Measurements from ENCODE around the gene PAX4.

The PAX4 gene

DNA sequence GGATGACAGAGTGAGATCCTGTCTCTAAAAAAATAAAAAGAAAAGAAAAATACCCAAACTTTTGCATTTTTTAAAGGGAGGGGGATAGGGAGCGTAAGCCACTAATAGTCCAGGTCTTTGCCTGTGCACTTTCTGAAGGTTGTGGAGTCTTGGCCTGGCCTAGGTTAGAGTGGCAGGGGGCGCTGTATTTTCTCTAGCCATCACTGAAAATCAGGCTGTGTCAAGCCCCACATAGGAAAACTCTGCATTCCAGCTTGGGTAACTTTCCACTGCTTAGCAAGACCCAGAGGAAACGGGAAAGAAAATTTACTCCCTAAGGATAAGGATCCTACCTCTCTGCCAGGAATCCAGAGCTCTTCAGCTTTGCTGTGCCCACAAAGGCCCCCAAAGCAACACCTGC lies 10.5 kb upstream of the PAX4 start:
- no peak for DNase-seq (ENCODE audit: low spot score)

DNA sequence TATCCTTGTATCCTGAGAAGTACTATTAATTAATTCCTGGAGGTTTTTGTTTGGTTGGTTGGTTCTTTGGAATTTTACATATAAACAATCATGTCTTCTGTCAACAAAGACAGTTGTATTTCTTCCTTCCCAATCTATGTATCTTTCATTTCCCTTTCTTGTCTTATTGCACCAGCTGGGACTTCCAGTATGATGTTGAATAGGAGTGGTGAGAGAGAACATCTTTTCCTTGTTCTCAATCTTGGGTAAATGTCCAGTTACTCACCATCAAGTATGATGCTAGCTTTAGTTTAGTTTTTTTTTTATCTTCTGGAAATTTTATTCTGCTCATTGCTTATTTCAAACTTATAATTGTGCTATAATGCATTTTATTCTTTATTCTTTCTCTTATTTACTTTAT lies 7.4 kb upstream of the PAX4 start:
- DNase-seq (ENCODE audit: low spot score), result no peak

DNA sequence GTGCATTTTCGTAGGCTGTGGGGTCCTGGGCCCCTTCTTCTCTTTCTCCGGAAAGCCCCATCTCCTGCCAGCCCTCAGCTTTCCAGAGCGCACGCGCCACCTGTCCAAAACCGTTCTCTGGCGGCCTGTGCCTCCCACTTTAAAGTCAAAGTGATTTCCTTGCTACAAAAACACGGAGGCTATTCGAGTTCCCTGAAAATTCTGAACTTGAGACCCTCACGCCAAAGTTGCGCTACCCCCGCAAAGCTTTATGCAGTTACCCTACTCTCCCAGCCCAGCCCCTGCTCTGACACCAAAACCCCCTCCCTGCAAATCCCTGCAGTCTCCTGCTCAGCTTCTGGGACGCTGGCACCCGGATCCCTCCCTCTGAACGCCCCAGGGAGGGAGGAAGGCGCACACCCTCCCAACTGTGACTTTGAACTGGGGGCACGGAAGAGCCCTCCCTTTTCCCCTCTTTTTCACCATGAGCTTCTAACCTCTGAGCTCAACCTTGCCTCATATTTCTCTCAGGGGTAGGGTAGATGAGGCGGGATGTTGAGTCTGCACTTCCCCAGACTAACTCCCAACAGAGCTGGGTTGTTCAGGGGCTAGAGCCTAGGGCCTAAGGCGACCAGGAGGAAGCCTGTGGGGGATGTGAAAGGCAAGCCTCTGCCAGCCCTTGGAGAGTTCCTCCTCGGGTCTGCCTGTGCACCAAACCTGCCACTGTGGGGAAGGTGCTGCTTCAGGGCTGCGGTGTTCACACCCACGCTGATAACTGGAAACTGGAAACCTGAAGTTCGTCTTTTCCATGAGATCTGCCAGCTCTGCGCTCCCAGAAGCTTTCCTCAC lies 2.7 kb upstream of the PAX4 start:
- DNase-seq (ENCODE audit: low spot score), result no peak

DNA sequence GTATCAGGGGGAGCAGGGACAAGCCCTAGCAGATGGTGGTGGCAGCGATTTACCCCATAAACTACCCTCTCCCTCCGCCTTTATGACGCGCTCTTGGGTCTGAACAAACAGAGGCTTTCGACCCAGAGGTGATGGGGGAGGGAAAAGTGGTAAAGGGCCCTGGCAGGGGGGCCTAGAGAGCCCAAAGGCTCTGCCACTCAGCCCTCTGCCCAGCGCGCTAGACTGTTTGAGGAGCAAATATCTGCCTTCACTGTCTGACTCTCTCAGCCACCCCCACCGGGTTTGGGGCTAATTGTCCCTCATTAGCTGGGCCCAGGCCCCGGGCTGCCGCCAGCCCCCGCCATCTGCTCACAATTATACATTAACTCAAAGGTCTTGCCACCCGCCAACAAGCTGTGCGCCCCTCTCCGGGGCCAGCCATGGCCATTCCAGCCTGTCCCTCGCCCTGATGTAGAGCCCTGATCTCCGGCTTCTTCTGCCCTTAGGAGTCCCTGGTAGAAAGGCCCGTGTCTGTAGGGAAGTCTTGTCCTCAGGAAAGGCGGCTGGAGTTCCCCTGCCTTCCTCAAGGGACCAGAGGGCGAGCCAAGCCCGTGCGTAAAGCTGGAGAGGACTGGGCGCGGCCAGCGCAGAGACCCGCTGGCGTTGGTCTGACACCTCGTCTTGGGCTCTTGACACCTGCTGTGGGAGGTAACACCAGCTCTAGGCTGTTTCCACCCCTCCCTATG lies 1.9 kb upstream of the PAX4 start:
- no peak for DNase-seq (ENCODE audit: low spot score)

DNA sequence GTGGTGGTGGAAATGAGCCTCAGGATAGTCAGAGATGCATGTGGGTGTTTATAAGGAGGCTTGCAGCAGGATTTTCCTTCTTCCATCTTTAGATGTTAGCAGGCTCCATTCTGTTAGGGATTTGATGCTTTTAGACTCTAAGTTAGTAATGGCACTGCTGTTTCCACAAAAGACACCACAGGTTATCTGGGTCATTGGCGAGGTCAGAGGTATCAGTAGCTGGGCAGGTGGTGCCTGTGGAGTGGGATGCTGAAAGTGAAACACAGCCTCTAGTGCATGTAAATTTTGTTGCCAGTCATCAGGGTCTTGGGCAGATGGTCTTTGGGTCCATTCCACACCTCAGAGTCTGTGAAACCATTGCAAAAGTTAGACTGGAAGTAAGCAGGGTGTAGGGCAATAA lies 833 bp upstream of the PAX4 start:
- DNase-seq (ENCODE audit: low spot score), result no peak

- DNase-seq (ENCODE audit: low spot score), result no peak
Measured at GRCh38 chr7:127616724-127617123, 1.2 kb downstream of the PAX4 start.

- DNase-seq (ENCODE audit: low spot score), result no peak
Measured at GRCh38 chr7:127612263-127612662, 5.7 kb downstream of the PAX4 start.

- no peak for DNase-seq (ENCODE audit: low spot score)
Measured at GRCh38 chr7:127609297-127609696, 8.6 kb downstream of the PAX4 start.

DNA sequence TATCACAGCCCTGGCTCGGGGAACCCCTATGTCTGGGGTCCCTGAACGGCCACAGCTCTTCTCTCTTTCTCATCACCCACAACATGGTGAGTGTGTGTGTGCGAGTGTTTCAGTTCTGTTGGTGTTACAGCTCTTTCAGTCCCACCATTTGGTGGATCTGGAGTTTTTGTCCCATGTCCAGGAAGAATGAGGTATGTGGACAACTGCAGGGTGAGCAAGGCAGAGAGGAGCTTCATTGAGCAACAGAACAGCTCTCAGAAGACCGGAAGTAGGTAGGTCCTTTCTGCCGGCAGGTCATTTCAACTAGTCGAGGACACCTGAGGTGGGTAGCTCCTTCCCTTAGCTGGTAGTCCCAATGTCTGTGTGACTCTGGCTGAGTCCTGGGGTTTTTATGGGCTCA lies 9.5 kb downstream of the PAX4 start:
- no peak for DNase-seq (ENCODE audit: low spot score)

DNA sequence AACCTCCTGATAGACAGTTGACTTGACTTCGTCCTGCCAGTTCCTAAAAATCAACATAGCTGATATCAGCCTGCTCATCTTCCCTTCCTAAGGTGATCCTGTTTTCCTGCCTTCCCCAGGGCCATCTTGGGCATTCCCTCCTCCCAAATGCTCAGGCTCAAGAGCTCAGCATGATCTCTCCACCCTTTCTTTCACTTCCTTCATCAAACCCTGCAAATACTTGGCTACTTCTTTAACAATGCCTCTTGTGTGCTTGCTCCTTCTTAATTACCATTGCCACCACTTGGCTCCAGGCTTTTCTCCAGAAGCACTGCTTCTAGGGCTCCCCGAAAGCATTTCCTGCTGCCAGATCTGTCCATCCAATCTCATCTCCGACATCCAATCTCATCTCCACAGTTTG lies 17.1 kb downstream of the PAX4 start:
- no peak for DNase-seq (ENCODE audit: low spot score)

- no peak for DNase-seq (ENCODE audit: low spot score)
Measured at GRCh38 chr7:127598318-127598717, 19.6 kb downstream of the PAX4 start.

DNA sequence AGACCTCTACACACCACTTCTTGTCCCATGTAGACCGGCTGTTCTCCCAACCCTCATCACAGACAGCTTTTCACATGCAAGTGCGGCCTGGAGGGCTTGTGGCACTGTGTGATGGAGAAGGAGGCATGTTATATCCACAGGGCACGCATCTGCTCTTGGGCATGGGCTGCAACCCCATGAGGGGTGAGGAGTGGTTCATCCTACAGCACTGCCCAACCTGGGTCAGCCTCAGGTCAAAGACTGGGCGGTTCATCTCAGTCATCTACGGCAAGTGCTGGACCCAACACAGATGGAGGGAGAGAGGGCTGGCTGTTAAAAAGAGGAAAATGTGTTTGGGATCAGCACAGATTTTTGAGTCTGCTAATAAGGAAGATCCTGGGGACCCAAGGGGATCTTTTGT lies 22.2 kb downstream of the PAX4 start:
- DNase-seq (ENCODE audit: low spot score), result no peak

DNA sequence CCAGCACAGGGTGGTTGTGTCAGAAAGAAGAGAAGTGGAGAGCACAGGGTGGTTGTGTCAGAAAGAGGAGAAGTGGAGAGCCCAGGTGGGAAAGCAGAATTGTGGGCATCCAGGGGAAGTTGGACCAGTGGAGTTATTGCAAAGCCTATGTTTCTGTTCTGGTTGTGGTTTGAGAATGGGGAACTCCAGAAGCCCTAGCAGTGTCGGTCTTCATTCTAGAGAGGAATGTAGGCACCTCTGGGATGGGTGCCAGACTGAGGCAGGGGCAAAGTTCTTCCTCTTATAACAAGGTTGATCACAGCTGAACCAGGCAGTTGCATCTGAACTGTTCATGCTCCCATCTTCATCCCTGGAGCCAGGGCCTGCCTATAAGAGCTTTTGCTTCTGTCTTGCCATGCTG lies 23.5 kb downstream of the PAX4 start:
- no peak for DNase-seq (ENCODE audit: low spot score)

GRCh38 chr7:127592550-127592949 lies 25.4 kb downstream of the PAX4 start:
- DNase-seq (ENCODE audit: low spot score), result no peak

DNA sequence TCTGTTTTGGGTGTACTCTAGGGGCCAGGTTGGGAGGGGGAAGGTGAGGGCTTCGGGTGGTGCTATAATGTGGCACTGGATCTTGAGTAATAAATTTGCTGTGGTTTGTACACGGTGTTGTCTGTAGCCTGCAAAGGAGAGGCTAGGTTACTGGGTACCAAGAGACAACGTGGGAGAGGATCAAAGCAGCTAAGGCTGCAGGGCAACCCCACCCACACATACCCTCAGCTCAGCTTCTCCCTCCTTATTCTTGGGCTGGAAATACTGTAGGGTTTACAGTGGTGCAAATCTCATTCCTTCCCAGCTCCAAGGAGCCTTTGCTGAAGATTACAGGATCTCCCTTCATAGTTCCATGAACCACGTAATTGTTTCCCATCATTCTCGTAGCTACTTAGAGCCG lies 26.4 kb downstream of the PAX4 start:
- DNase-seq (ENCODE audit: low spot score), result no peak

DNA sequence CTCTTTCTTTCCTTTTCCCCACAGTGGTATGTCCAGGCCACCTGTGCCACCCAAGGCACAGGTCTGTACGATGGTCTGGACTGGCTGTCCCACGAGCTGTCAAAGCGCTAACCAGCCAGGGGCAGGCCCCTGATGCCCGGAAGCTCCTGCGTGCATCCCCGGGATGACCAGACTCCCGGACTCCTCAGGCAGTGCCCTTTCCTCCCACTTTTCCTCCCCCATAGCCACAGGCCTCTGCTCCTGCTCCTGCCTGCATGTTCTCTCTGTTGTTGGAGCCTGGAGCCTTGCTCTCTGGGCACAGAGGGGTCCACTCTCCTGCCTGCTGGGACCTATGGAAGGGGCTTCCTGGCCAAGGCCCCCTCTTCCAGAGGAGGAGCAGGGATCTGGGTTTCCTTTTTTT lies 26.8 kb downstream of the PAX4 start:
- no peak for DNase-seq (ENCODE audit: low spot score)

GRCh38 chr7:127589896-127590295 lies 28.0 kb downstream of the PAX4 start:
- DNase-seq (ENCODE audit: low spot score), result no peak

DNA sequence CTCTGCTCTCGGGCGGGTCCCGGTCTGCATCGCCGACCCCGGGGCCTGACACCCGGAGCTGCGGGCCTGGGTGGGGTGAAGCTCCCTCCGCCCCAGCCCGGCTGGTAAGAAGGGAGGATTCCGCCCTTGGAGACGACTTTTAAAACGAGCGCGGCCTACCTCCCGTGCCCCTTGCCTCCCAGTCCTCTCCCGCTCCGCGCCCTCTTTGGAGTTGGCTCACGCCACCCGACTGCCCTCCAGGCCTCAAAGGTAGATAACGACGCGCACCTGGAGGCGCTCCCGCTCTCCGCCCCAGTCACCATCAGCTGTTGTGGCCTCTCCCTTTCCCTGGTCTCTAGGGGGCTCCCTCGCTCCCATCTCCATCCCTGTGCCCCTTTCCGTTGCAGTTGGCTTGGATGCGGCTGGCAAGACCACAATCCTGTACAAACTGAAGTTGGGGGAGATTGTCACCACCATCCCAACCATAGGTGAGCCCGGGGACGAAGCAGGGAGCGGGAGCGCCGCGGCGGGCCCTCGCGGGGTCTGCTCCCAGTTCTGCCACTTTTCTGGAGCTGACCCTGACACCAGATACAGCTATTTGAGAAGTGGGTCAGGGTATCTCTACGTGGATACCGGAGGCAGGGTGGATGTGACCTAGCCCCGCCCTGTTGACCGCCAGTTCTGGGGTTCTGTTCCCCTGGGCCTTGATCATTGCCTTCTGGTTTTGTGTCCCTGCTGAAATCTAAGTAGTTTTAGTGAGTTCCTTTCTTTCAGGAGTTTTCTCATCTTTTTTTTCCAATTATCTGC lies 29.1 kb downstream of the PAX4 start:
- DNase-seq (ENCODE audit: low spot score), result peak; percentile 27

DNA sequence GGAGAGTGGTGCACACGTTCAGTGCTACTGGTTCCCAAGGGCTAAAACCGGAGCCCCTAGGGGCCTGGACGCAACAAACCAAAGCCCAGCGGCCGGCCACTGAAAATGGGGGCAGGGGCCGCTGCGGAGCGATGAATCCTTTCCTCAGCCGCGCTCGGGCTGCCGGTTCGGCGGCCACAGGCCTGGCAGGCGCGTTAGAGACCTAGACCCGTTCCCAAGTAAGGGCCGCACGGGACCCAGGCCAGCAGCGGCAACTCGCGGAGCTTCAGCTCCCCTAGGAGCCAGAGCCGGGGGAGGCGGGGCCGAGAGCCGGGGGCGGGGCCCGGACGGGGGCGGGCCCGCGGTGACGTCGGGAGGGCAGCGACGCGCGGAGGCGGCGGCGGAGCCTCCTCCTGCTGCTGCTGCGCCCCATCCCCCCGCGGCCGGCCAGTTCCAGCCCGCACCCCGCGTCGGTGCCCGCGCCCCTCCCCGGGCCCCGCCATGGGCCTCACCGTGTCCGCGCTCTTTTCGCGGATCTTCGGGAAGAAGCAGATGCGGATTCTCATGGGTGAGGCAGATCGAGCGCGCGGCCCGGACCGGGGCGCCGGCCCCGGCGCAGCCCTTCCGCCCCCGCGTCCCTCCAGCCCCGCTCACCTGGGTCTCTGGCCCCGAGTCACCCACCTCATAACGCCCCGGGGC lies 29.8 kb downstream of the PAX4 start, which contains the start of gene ARF5:
Gene ARF5 (plus strand): TSS at position 393 of the 678 bp plus-strand sequence. CDS start 88 bp downstream, at position 481.
- peak; percentile 80 for DNase-seq (ENCODE audit: low spot score)

DNA sequence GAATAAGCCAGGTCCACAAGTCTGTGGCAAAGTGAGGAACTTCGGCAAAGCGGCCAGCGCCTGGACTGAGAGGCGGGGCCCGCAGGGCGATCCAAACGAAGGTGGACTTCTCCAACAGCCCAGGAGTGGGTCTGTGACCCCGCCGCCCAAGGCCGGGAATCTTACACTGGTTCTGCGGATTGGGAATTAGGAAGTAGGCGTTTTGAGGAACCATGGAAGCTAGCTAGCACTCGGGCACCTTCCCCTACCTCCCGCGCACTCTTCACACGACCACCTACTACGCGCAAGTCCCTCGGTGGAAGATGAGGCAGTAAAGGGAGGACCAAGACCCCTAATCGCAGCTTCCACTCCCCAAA lies 30.3 kb downstream of the PAX4 start:
- no peak for DNase-seq (ENCODE audit: low spot score)

- DNase-seq (ENCODE audit: low spot score), result no peak
Measured at GRCh38 chr7:127586346-127586745, 31.6 kb downstream of the PAX4 start.

Data from kidney capillary endothelial cell (primary cell).